ENCODE measurements around the gene C1RL.
"Not testable (repeated sequence)": the region's sequence is repeated elsewhere in the genome, so short reads cannot be mapped to it uniquely, and the experiment has no call there.

Gene C1RL

DNA sequence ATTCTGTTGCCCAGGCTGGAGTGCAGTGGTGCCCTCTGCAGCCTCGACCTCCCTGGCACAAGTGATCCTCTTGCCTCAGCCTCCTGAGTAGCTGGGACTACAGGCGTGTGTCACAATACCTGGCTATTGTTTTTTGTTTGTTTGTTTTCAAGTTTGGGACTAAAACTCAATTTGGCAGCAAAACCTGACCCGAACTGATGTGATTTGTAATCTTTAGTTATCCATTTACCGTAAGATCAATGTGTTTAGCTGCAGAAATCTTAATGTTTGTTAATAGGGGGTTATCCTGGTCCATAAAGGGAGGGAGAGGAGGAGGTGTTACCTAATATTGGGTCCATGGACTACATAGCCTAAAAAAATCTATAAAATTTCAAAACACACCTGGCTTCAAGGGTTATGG lies 49.2 kb downstream of the C1RL start:
- no peak for DNase-seq

DNA sequence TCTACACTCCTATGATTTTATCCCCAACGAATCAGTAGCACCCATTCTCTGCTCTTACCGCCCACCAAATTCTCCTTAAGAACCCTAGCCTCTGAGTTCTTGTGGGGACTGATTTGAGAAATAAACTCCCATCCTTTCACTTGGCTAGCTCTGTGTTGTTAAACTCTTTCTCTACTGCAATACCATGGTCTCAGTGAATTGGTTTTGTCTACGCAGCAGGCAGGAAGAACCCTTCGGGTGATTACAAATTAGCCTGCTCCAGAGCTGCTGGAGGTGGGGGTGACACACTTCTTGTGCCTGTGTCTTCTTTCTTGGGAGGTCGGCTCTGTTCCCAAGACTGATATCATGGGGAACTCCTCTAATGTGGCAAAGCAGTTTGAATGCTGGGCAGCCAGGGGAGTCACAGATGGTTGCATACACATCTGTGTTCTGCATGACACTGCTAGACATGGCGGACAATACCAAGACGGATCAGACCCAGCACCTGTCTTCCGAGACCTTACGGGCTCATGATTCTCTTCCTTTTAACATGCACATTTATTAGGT lies 50.1 kb downstream of the C1RL start:
- no peak for DNase-seq

DNA sequence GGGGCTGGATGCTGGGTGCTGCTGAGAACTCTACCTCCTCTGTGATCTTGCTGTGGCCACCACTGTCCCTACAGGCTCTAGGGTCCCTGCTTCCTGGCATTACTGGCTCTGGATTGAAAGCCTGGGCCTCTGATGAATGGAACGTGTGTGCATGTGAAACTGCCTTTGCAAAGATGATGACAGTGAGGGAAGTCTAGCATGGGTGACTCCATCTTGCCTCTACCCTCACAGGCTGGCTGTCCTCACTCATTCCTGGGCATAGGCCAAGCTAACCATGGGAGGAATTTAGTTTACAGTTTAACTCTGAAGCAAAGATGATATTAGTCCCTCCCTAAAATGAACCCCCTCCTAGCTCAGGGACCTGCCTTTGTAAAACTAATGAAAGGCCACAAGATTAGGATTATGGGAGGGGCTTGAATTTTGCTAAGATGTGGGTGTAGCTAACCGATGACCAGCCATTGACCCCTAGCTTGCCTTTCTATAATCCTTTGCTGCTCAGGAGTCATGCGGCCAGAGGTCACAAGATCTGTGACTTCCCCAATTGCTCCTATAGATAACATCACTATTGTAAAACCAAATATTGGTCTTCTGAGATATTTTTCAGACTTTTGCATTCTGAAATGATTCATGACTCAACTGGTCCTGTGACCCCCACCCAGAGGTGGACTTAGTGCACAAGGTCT lies 50.7 kb downstream of the C1RL start:
- DNase-seq: no peak

DNA sequence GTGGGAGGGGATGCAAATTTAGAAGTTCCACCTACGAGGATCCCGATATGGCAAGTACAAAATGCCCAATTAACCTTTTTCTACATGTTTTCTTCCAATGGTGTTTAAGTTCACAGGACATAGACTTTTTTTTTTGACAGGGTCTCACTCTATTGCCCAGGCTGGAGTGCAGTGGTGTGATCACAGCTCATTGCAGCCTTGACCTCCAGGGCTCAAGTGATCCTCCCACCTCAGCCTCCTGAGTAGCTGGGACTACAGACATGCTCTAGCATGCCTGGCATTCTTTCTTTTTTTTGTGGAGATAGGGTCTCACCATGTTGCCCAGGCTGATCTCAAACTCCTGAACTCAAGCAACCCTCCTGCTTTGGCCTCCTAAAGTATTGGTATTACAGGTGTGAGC lies 53.3 kb downstream of the C1RL start:
- not testable (repeated sequence) for DNase-seq

DNA sequence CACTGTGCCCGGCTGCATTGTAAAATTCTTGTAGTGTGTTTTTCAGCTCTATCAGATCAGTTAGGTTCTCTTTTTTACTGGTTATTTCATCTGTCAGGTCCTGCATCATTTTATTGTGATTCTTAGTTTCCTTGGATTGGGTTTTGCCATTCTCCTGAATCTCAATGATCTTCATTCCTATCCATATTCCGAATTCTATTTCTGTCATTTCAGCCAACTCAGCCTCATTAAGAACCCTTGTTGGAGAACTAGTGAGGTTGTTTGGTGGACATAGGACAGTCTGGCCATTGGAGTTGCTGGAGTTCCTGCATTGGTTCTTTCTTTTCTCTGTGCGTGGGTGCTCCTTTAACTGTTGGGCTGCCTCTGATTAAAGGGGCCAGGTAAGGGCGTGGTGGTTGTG lies 54.1 kb downstream of the C1RL start:
- no peak for DNase-seq

DNA sequence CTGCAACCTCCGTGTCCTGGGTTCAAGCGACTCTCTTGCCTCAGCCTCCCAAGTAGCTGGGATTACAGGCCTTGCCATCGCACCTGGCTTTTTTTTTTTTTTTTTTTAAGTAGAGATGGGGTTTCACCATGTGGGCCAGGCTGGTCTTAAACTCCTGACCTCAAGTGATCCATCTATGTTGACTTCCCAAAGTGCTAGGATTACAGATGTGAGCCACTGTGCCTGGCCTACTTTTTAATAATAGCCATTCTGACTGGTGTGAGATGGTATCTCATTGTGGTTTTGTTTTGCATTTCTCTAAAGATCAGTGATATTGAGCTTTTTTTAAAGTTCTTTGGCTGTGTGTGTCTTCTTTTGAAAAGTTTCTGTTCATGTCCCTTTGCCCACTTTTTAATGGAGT lies 59.0 kb downstream of the C1RL start:
- not testable (repeated sequence) for DNase-seq

DNA sequence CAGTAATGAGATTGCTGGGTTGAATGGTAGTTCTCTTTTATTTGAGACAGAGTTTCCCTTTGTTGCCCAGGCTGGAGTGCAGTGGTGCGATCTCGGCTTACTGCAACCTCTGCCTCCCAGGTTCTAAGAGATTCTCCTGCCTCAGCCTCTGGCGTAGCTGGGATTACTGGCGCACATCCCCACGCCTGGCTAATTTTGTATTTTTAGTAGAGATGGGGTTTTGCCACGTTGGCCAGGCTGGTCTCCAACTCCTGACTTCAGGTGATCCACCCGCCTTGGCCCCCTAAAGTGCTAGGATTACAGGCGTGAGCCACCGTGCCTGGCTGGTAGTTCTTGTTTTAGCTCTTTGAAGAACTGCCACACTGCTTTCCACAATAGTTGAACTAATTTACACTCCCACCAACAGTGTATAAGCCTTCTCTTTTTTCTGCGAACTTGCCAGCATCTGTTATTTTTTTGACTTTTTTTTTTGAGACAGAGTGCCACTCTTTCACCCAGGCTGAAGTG lies 59.5 kb downstream of the C1RL start:
- not testable (repeated sequence) for DNase-seq

DNA sequence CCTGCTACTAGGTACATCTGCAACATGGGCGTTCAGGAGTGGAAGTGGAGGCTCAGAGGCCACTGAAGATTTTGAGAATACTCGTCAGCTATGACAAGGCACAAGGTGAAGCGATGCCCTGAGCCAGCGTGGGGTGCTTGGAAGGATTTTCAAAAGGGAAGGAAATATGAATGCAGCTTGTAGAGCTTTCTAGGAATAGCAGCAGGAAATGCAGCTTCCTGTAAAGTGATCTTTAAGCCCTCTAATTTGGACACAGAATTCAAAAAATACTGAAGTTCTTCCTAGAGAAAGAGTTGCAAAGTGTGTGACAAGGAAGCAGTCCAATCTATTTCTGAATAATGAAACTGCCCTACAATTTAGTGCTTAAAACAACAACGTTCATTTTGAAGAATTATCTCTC lies 61.7 kb downstream of the C1RL start:
- DNase-seq: no peak

DNA sequence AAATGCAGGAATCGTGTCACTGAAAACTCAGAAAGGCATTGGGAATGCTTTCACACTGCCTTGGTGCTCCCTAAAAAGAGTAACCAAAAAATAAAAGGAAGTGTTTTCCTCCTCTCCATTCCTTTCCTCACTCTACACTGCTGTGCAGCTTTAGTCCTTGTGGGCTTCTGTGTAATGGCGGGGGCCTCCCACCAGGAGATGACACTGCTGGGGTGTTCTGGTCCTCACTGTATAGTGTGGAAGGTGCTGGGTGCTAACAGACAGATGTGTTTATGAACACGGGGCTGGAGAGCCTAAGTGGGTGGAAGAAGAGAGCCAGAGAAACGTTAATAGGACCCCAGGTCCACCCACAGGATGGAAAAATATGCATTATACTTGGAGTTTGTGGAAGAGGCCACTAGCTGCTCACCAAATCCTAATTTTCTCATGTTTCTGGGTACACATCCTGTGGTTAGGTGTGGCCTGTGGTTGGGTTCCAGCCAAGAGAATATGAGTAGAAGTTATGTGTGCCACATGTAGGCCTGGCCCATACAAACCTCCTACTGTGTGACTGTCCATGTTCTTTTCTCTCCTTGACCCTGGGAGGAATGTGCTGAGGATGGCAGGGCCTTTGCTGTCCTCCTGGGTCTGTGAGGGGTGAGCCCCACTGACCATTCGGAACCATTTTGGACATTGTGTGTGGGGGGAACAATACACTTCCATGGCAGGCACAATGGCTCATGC lies 62.5 kb downstream of the C1RL start:
- no peak for DNase-seq

DNA sequence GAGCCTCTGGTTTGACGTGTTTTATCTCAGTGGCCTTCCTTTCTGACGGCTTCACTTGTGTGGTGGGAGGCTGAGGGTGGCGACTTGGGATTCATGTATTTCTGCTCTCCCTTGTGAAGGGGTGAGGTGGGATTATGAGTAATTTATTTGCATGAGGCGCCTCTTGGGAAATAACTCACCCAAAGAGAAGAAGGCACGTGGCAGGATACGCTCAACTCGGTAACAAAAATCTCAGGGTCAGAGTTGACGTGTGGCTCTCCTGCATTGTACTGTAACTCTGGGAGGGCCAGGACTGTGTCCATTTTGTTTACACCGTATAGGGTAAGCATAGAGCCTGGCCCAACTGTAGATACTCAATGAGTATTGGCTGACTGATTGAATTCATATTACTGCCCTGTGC lies 63.1 kb downstream of the C1RL start:
- DNase-seq: no peak
